NCI-H446 (cell line): ENCODE results near the gene TUBD1.

Experiments
- DNase-seq, 2 experiments: peaks; one replicate each; lab custom pipeline; 2025; lab: John Stamatoyannopoulos, UW

TUBD1 gene

GRCh38 chr17:59825533-59826322, 67.0 kb downstream of the TUBD1 start:
- no peak for DNase-seq

- DNase-seq: no peak
These were observed 76.8 kb downstream of the TUBD1 start for GRCh38 chr17:59815965-59816364.

DNA sequence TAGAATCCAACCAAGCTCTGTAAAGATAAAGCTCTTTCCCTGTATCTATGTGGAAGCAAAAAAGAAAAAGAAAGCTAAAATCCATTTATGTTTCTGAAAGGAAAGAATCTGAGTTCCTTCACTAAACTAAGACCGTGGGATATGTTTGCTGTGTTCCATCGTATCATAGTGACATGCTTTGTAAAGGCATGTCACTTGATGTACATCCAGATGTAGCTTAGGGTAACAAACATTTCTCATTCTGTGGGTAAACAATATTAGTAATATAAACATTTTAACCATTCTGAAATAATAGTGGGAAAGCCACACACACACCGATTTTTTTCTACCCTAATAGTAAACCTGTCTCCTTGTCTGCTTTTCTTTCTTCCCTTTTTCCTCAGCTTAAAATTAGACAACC, 78.1 kb downstream of the TUBD1 start:
- DNase-seq: no peak

DNA sequence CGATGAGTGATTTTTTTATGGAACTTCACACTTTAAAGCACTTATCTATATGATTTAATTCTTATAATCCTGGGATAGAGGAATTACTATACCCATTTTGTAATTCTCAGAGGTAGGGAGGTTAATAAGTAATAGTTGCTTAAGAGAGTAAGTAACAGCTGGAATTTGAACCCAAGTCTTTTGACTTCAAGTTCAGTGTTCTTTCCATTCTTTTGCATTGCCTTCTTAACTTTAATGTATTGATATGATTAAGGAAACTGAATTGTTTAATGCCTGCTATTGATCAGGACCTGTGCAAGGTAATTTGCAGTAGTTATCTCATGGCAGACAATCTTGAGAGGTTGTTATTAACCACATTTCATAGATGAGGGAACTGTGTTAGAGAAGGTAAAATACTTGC, 78.5 kb downstream of the TUBD1 start:
- no peak for DNase-seq

GRCh38 chr17:59812139-59812538, 80.6 kb downstream of the TUBD1 start:
- no peak for DNase-seq

GRCh38 chr17:59811209-59811608, 81.5 kb downstream of the TUBD1 start:
- DNase-seq: no peak

GRCh38 chr17:59810894-59811153, 81.9 kb downstream of the TUBD1 start:
- no peak for DNase-seq
